NCI-H748 treated with DMSO at 0.1 percent for 48 hours (cell line): Measurements from ENCODE around the gene NCCRP1.
"Not testable (repeated sequence)": the region's sequence is repeated elsewhere in the genome, so short reads cannot be mapped to it uniquely, and the experiment has no call there.

Source experiments
- DNase-seq: peaks from one replicate; lab custom pipeline; 2025; lab: John Stamatoyannopoulos, UW

NCCRP1 gene

DNA sequence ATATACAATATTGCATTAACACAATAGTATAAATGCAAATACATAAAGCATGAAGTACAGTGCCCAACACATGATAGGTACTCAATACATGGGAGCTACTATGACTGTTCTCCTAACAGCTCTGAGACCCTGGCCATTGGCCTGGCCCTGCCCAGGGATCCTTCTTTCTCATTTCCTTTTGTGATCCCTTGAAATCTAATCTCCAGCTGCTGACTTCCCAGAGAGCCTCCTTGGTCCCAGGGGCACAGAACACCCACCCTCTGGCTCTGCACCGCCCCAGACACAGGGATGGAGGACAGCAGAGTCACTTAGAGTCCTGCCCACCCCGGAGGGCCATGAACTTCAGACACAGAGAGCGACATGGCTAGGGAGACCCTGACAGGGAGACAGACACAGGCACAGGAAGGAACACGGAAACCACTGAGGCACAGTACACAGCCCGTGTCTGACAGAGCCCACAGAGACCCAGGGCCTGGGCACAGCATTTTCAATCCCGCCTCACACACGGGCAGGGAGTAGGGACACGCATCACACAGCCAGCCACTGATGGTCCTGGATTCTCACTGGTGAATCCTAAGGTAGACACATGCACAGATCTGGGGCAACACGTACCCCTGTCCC, 11.5 kb downstream of the NCCRP1 start:
- no peak for DNase-seq

GRCh38 chr19:39209196-39209595, 12.4 kb downstream of the NCCRP1 start:
- DNase-seq = no peak

DNA sequence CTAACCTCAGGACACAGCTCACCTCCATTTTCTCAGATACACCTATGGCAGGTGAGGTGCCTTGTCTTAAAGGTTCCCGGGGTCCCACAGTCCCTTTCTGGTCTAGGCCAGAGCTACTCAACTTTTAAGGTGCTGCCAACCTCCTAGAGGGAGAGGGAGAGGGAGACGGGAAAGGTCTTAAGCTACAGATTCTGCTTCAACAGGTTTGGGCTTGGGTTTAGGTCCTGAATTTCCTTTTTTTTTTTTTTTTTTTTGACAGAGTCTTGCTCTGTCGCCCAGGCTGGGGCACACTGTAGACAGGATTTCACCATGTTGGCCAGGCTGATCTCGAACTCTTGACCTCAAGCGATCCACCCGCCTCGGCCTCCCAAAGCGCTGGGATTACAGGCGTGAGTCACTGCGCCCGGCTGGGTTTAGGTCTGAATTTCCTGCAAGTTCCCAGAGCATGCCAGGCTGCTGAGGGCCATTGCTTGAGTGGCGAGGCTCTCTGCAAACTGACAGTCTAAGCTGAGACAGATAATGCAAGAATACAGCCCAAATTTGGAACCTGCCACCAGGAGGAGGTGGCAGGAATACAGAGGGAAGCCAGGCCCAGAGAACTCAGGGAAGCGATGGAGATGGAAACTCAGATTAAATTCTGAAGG, 15.1 kb downstream of the NCCRP1 start:
- DNase-seq = no peak

- no peak for DNase-seq
Measured at GRCh38 chr19:39212375-39212742, 15.6 kb downstream of the NCCRP1 start.

DNA sequence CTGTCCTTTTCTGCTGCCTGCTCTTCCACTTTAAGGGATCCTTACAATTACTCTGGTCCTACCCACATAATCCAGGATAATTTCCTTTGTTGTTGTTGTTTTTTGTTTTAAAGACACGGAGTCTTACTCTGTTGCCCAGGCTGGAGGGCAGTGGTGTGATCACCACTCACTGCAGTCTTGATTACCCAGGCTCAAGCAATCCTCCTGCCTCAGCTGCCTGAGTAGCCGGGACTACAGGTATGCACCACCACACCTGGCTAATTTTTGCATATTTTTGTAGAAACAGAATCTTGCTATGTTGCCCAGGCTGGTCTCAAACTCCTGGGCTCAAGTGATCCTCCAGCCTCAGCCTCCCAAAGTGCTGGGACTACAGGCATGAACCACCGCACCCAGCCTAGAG, 18.6 kb downstream of the NCCRP1 start:
- not testable (repeated sequence) for DNase-seq

GRCh38 chr19:39217094-39217493, 20.3 kb downstream of the NCCRP1 start:
- DNase-seq = no peak

DNA sequence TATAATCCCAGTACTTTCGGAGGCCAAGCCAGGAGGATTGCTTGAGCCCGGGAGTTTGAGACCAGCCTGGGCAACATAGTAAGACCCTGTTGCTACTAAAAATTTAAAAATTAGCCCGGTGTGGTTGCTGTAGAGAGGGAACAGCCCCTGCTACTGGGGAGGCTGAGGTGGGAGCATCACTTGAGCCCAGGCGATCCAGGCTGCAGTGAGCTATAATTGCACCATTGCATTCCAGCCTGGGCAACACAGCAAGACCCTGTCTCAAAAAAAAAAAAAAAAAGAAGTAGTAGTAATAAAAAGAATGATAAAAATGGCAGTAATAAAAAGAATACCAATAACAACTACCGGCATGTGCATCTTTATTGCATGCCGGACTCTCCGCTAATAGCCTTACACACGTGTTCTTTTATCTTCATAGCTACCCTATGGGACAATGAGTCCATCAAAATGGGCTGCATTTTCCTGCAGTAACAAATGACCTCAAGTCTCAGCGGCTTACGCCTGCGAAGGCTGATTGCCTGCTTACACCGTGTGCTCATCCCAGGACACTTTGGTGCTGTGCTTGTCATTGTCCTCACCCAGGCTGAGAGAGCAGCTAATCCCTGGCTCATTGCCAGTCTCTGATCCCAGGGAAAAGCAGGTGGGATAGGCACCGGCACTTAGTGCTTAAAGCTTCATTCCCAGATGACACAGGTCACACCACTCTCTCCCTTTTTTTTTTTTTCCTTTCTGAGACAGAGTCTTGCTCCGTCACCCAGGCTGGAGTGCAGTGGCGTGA, 21.7 kb downstream of the NCCRP1 start:
- DNase-seq = no peak

DNA sequence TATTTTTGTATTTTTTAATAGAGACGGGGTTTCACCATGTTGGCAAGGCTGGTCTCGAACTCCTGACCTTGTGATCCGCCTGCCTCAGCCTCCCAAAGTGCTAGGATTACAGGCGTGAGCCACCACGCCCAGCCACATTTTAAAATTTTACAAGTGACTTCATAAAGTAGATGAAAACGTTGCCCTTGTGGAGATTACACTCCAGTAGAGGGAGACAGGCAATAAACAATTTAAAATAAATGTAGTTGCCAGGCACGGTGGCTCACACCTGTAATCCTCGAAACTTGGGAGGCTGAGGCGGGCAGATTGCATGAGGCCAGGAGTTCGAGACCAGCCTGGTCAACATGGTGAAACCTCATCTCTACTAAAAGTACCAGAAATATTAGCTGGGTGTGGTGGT, 22.3 kb downstream of the NCCRP1 start:
- DNase-seq = not testable (repeated sequence)

DNA sequence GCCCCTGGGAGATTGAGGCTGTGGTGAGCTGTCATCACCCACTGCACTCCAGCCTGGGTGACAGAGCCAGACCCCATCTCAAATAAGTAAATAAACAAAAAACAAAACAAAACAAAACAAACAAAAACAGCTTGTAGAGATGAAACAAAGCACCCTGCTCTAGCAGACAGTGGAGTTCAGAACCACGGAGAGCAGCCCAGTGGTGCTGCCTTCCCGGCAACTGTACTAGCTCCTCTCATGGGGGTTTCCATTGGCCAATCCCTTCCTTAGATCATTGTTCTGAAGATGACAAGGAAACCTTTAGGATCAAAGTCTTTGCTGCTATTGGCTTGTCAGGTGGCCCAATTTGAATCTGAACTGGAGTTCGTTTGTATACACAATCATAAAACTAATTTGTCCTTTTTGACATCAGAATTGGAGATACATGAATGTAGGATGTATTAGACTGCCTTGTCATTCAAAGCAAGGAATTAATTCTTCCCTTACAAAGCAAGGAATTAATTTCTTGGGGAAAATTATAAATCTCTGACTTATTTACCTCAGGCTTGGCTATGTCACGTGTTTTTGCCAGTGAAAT, 27.0 kb downstream of the NCCRP1 start:
- DNase-seq = no peak

DNA sequence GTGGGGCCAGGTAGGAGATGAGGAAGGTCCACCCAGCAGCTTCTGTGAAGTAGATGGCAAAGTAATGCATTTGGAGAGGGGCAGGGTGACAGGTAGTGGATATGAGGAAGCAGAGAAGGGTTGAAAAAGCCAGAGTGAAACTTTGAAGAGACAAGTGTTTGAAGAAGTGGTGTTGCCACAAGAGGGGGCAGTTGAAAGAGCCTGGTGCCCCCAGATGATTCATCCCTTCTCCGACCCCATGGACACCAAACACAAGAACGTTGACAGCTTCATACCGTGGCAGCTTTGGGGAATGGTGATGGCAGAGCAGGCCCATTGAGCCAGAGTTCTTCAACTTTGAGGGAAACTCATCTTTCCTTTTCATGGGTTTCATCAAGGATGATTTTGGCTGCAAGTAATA, 28.1 kb downstream of the NCCRP1 start:
- no peak for DNase-seq

GRCh38 chr19:39230096-39230764, 33.5 kb downstream of the NCCRP1 start:
- DNase-seq = no peak

DNA sequence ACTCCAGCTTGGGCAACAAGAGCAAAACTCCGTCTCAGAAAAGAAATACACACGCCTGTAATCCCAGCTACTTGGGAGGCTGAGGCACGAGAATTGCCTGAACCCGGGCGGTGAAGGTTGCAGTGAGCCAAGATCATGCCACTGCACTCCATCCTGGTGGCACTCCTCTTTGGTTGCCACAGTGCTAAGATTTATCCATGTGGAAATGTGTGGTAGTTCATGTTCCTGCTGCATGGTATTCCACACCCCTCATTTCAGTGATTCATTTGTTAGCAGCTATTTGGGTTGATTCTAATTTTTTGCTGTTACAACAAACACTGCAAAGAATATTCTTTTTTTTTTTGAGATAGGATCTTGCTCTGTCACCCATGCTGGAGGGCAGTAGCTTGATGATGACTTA, 35.9 kb downstream of the NCCRP1 start:
- no peak for DNase-seq

DNA sequence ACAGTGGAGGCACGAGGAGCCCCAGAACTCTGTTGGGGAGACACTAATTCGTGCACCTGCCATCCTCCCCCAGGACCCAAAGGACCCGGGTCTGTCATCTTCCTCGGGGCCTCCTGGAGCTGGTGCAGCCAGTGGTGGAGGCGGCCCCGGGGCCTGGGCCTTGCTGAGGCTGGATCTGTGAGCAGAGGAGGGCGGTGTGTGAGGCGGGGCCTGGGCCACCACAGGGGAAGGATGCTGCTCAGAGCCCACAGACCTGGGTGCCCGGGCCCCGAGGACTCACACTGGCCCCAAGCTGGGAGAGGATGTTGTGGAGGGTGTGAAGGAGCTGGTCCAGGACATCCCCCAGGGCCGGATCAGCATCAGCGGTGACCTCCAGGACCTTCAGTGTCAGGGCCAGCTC, 39.8 kb downstream of the NCCRP1 start:
- DNase-seq = no peak

DNA sequence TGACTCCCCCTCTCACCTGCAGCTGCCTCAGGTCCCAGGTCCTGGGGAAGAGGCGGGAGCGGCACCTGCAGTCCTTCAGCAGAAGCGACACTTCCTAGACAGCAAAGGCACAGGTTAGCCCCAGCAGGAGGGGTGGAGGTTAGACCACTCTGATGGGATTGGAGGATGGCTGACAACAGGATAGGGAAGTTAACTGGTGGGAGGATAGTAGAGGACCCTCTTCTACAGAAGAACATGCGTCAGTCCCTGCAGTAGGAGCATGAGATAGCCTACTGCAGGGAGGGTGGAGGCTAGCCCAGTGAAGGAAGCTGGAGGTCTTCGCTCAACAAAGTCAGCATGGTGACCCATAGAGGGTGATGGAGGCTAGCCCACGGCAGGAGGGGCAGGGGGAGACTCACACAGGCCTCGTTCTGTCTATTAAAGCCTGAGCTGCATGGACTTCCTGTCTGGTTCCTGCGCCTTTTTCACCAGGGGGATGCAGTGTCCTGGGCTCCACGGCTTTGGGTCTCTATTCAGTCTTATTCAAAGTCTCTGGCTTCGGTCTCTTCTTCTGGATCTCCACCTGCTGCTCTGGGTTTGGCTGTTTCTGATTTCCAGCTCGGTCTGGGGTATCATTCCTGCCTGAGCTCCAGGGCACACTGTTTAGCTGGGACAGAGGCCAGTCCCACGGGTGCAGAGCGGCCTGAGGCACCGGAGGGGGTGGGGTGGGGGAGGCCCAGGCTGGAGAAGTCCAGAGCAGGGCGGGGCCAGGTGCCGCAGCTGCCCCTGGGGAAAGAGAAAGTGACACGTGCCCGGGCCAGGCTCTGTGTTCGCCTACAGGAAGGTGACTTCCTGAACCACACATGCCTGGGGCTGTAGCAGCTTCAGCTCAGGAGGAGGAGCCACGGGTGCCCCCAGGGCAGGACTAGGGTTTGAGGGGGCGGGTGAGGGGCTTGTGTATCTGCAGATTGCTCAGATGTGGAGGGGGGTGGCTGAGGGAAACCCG, 40.7 kb downstream of the NCCRP1 start:
- no peak for DNase-seq

- DNase-seq = no peak
Measured at GRCh38 chr19:39238209-39238608, 41.4 kb downstream of the NCCRP1 start.

DNA sequence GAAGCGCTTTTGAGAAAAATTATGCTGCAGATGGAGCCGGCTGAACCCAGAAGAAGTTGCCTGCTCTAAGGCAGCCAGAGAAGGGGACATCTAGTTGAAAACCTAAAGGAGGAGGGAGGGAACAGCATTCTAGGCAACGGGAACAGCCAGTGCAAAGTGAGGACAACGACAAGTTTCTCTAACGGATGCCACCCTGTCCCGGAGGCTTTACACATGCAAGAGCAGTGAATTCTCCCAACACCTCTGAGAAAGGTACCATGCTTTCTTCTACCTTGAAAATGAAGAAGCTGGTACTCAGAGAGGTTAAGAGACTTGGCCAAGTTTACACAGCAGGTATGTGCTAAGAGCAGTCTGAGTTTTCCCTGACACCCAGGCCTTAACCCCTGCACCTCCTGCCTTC, 42.2 kb downstream of the NCCRP1 start:
- DNase-seq = no peak

GRCh38 chr19:39240421-39240820, 43.7 kb downstream of the NCCRP1 start:
- DNase-seq = no peak

DNA sequence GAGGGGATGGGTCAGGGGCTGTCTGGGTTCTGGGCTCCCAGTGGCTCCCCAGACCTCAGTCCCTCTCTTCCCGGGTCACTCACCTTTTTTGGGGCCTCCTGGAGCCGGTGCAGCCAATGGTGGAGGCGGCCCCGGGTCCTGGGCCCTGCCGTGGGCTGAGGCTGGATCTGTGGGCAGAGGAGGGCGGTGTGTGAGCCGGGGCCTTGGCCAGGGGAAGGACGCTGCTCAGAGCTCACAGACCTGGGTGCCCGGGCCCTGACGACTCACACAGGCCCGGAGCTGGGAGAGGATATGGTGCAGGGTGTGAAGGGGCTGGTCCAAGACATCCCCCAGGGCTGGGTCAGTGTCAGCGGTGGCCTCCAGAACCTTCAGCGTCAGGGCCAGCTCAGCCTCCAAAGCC, 47.0 kb downstream of the NCCRP1 start:
- DNase-seq = not testable (repeated sequence)

DNA sequence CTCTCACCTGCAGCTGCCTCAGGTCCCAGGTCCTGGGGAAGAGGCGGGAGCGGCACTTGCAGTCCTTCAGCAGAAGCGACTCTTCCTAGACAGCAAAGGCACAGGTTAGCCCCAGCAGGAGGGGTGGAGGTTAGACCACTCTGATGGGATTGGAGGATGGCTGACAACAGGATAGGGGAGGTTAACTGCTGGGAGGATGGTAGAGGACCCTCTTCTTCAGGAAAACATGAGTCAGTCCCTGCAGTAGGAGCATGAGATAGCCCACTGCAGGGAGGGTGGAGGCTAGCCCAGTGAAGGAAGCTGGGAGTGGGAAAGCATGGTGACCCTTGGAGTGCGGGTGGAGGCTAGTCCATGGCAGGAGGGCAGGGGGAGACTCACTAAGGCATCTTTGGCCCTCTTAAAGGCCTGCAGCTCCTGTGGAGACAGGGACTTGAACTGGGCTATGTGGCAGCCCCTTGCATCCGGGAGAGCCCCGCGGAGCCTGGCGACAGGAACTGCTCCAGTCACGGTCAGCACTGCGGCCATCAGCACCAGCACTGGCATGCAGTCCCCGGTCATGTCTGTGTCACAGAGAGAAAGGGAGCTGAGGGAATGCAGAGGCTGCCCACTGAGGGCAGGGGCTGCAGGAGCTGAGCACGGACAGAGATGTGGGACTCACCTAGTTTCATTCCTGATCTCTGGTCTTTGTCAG, 47.8 kb downstream of the NCCRP1 start, which contains the start of gene IFNL3:
Gene IFNL3, minus strand, starts transcription at position 597 of the 691 bp plus-strand sequence. Its CDS starts 39 bp downstream, at position 558.
- DNase-seq = not testable (repeated sequence)

GRCh38 chr19:39245166-39245565, 48.4 kb downstream of the NCCRP1 start:
- not testable (repeated sequence) for DNase-seq
